ENCODE data around the gene TTLL11. TPM values are rescaled to one million over a fixed set of nuclear protein-coding genes. Genes with fewer than 3 reads are reported as not detected.

The TTLL11 gene
- polyA plus RNA-seq, 1 donor (not counting 4 experiments of a cell fraction or from before 2014, with no cell fraction given): 8.0 TPM

GRCh38 chr9:122076117-122076516 is 17.0 kb downstream of the TTLL11 start:
- no peaks in the 10 kb centered on the region for H3K9me1 ChIP-seq (ENCODE audit: control insufficient read depth, extremely low read depth, insufficient read depth, low read length)
- no peak overlapping the region for H3K4me3 ChIP-seq (ENCODE audit: control insufficient read depth in 2 of 3, extremely low read depth in 1 of 3, insufficient read depth in 2 of 3, low read depth in 1 of 3, low read length in 3 of 3)
- H3K9me3 ChIP-seq (ENCODE audit: control insufficient read depth, low read depth, low read length): no peaks in the 10 kb centered on the region
- no peak overlapping the region for H3K4me2 ChIP-seq (ENCODE audit: control insufficient read depth, extremely low read depth, insufficient read depth, low read depth, low read length)
- H3K79me2 ChIP-seq (ENCODE audit: control insufficient read depth, insufficient read depth, low read length): no peaks in the 10 kb centered on the region
- dilution Hi-C loops (cut with MboI; ENCODE audit: extremely low pct_ligation_motif_present, low sequenced_read_pairs): no loop called here
- no peak for DNase-seq (ENCODE audit: low read depth, low spot score)
- FAIRE-seq: no peak
- TF ChIP-seq CTCF (optimal IDR thresholded peaks at IDR 0.05 in 1 of 3, IDR thresholded peaks at IDR 0.05 in 1 of 3, conservative IDR thresholded peaks at IDR 0.05 in 1 of 3; ENCODE audit: extremely low read depth in 1 of 3, insufficient read depth in 2 of 3, low read length in 3 of 3) (no peak), EZH2 (IDR thresholded peaks at IDR 0.05; ENCODE audit: low read length) (no peak)
- no peaks in the 10 kb centered on the region for H3K36me3 ChIP-seq (ENCODE audit: control insufficient read depth in 2 of 2, extremely low read depth in 1 of 2, insufficient read depth in 2 of 2, low read length in 2 of 2)
- H3K4me1 ChIP-seq (ENCODE audit: control insufficient read depth, extremely low read depth, insufficient read depth, low read length): no peaks in the 10 kb centered on the region
- H2AFZ ChIP-seq (ENCODE audit: control insufficient read depth, low read length): no peak overlapping the region
- H3K27me3 ChIP-seq (ENCODE audit: control insufficient read depth, extremely low read depth, insufficient read depth, low read length): no peaks in the 10 kb centered on the region
- H3K9ac ChIP-seq (ENCODE audit: control insufficient read depth, extremely low read depth, insufficient read depth, low read length): no peak overlapping the region
- H3K27ac ChIP-seq (ENCODE audit: control insufficient read depth, insufficient read depth, low read length): no peak overlapping the region
- peaks cover 2% of the 10 kb centered on the region for H4K20me1 ChIP-seq (ENCODE audit: control insufficient read depth, extremely low read depth, insufficient read depth, low read length)

- H3K4me1 ChIP-seq (ENCODE audit: control insufficient read depth, extremely low read depth, insufficient read depth, low read length): no peaks in the 10 kb centered on the region
- H3K27ac ChIP-seq (ENCODE audit: control insufficient read depth, insufficient read depth, low read length): no peak overlapping the region
- DNase-seq (ENCODE audit: low read depth, low spot score) (no peak), FAIRE-seq (no peak)
- no peaks in the 10 kb centered on the region for H3K27me3 ChIP-seq (ENCODE audit: control insufficient read depth, extremely low read depth, insufficient read depth, low read length)
- H3K9me3 ChIP-seq (ENCODE audit: control insufficient read depth, low read depth, low read length): no peaks in the 10 kb centered on the region
- no peaks in the 10 kb centered on the region for H4K20me1 ChIP-seq (ENCODE audit: control insufficient read depth, extremely low read depth, insufficient read depth, low read length)
- dilution Hi-C loops (cut with MboI; ENCODE audit: extremely low pct_ligation_motif_present, low sequenced_read_pairs): no loop called here
- no peaks in the 10 kb centered on the region for H3K36me3 ChIP-seq (ENCODE audit: control insufficient read depth in 2 of 2, extremely low read depth in 1 of 2, insufficient read depth in 2 of 2, low read length in 2 of 2)
- H3K9me1 ChIP-seq (ENCODE audit: control insufficient read depth, extremely low read depth, insufficient read depth, low read length): no peaks in the 10 kb centered on the region
- H3K4me3 ChIP-seq (ENCODE audit: control insufficient read depth in 2 of 3, extremely low read depth in 1 of 3, insufficient read depth in 2 of 3, low read depth in 1 of 3, low read length in 3 of 3): no peak overlapping the region
- TF ChIP-seq CTCF (optimal IDR thresholded peaks at IDR 0.05 in 1 of 3, IDR thresholded peaks at IDR 0.05 in 1 of 3, conservative IDR thresholded peaks at IDR 0.05 in 1 of 3; ENCODE audit: extremely low read depth in 1 of 3, insufficient read depth in 2 of 3, low read length in 3 of 3) (no peak), EZH2 (IDR thresholded peaks at IDR 0.05; ENCODE audit: low read length) (no peak)
- H3K4me2 ChIP-seq (ENCODE audit: control insufficient read depth, extremely low read depth, insufficient read depth, low read depth, low read length): no peak overlapping the region
- H2AFZ ChIP-seq (ENCODE audit: control insufficient read depth, low read length): no peak overlapping the region
- no peaks in the 10 kb centered on the region for H3K79me2 ChIP-seq (ENCODE audit: control insufficient read depth, insufficient read depth, low read length)
- no peak overlapping the region for H3K9ac ChIP-seq (ENCODE audit: control insufficient read depth, extremely low read depth, insufficient read depth, low read length)
Measured at GRCh38 chr9:122075135-122076030, 17.7 kb downstream of the TTLL11 start.

Data from keratinocyte (primary cell).